Hepatocyte (in vitro differentiated cells): Measurements from ENCODE around the gene MAGI2. TPM values are rescaled to one million over a fixed set of nuclear protein-coding genes. Genes with fewer than 3 reads are reported as not detected.

Experiments
- DNase-seq: peaks from one replicate; pipeline ENCODE4 v3.0.0-alpha.2; 2016; ENCODE audit warnings: low spot score
- H2AFZ ChIP-seq: fragments of 200-600 bp; sonication (generic); 2 replicates; pipeline ENCODE4 v1.6.0; 2016; ENCODE audit warnings: antibody characterized with exemption, mild to moderate bottlenecking
- H3K27ac ChIP-seq: fragments of 200-600 bp; sonication (generic); 2 replicates; pipeline ENCODE4 v1.5.1; 2016; ENCODE audit warnings: mild to moderate bottlenecking
- H3K27me3 ChIP-seq: fragments of 200-600 bp; sonication (generic); 2 replicates; pipeline ENCODE4 v1.6.1; 2016
- H3K36me3 ChIP-seq: fragments of 200-600 bp; sonication (generic); replicated peaks from 2 replicates; pipeline ENCODE4 v1.5.1; 2016; ENCODE audit warnings: low read depth; ENCODE audit not compliant: insufficient read depth
- H3K4me1 ChIP-seq: fragments of 200-600 bp; sonication (generic); 2 replicates; pipeline ENCODE4 v1.5.1; 2016; ENCODE audit warnings: mild to moderate bottlenecking, moderate library complexity; ENCODE audit not compliant: insufficient read depth
- H3K4me2 ChIP-seq: fragments of 200-600 bp; sonication (generic); 2 replicates; pipeline ENCODE4 v1.6.0; 2016
- H3K4me3 ChIP-seq: fragments of 200-600 bp; sonication (generic); 2 replicates; pipeline ENCODE4 v1.5.1; 2016; ENCODE audit warnings: mild to moderate bottlenecking
- H3K79me2 ChIP-seq: fragments of 200-600 bp; sonication (generic); 2 replicates; pipeline ENCODE4 v1.6.0; 2017; ENCODE audit warnings: mild to moderate bottlenecking
- H3K9me2 ChIP-seq: fragments of 200-600 bp; sonication (generic); replicated peaks from 2 replicates; pipeline ENCODE4 v1.6.0; 2017; ENCODE audit warnings: mild to moderate bottlenecking; ENCODE audit not compliant: insufficient read depth
- H3K9me3 ChIP-seq: fragments of 200-600 bp; sonication (generic); 2 replicates; pipeline ENCODE4 v1.5.1; 2016; ENCODE audit warnings: low read depth, mild to moderate bottlenecking
- H4K20me1 ChIP-seq: fragments of 200-600 bp; sonication (generic); 2 replicates; pipeline ENCODE4 v1.6.0; 2016; ENCODE audit warnings: mild to moderate bottlenecking; ENCODE audit not compliant: insufficient read depth, poor library complexity, severe bottlenecking
- CTCF ChIP-seq: fragments of 200-600 bp; sonication (generic); IDR thresholded peaks from 2 replicates; pipeline ENCODE4 v1.5.1; 2016; ENCODE audit warnings: antibody characterized with exemption, mild to moderate bottlenecking; ENCODE audit not compliant: poor library complexity
- EZH2 ChIP-seq: fragments of 200-600 bp; sonication (generic); IDR thresholded peaks from 2 replicates; pipeline ENCODE4 v1.6.1; 2016; ENCODE audit warnings: antibody characterized with exemption, mild to moderate bottlenecking, borderline replicate concordance
- EZH2phosphoT487 ChIP-seq: fragments of 200-600 bp; sonication (generic); IDR thresholded peaks from one replicate; pipeline ENCODE4 v1.6.1; 2018; ENCODE audit warnings: antibody characterized with exemption, mild to moderate bottlenecking, low read depth, moderate library complexity; ENCODE audit not compliant: unreplicated experiment, severe bottlenecking
- WGBS: methylation state at CpG from one replicate; pipeline ENCODE4 v1.1.6; 2016; ENCODE audit warnings: low lambda C conversion rate; ENCODE audit errors: missing lambda C conversion rate; 5-methylcytosine and 5-hydroxymethylcytosine counted together
- polyA plus RNA-seq: library from polyadenylated mRNA; unstranded; fragments of >200 nt; fragmentation: Nextera tagmentation; extraction: Ambion mirVana; gene quantifications from 2 replicates; pipeline ENCODE4 v1.2.1, GENCODE V29; 2016
- total RNA-seq: library from RNA; depleted of rRNA; stranded (reverse); fragments of >200 nt; gene quantifications from 2 replicates; pipeline ENCODE4 v1.2.3, GENCODE V29; 2014

Gene MAGI2
- total and polyA plus RNA-seq, 2 experiments from 2014 or later = 3.1 to 6.7 TPM

GRCh38 chr7:78071491-78072200 lies 1381.8 kb downstream of the MAGI2 start:
- H3K9me2 ChIP-seq = no peaks in the 10 kb centered on the region
- TF ChIP-seq EZH2phosphoT487 (no peak), CTCF (no peak), EZH2 (no peak)
- WGBS = 81% methylated on average over 13 of the region's 13 CpGs

DNA sequence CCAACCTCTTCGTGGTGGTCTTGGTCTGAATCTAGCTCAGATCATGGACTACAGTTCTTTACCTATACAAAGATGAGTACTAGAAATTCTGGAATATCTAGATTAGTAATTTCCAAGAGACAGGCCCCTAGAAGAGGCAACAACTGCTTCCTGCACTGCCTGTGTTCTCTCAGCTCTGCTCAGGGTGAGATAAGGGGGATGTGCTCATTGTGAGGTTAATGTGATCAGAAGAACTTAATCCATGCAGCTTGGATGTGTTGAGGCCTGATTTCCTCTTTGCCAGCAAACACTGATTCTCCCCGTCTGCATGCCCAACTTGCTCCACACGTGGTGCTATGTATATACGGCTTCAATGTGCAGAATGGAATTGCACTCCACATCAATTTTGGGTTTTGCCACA lies 1386.9 kb downstream of the MAGI2 start:
- Histone ChIP-seq H3K27me3 (no peaks in the 10 kb centered on the region), H3K4me1 (no peaks in the 10 kb centered on the region), H3K9me3 (no peaks in the 10 kb centered on the region), H3K79me2 (no peaks in the 10 kb centered on the region), H3K36me3 (no peaks in the 10 kb centered on the region), H2AFZ (no peak overlapping the region), H4K20me1 (no peaks in the 10 kb centered on the region), H3K9me2 (no peaks in the 10 kb centered on the region), H3K4me3 (no peak overlapping the region), H3K27ac (no peak overlapping the region), H3K4me2 (no peak overlapping the region)
- WGBS = 57% methylated on average over 4 of the region's 4 CpGs
- TF ChIP-seq EZH2phosphoT487 = no peak
- no peak for TF ChIP-seq CTCF
- TF ChIP-seq EZH2 = no peak
- DNase-seq = no peak

More at GRCh38 chr7:78071491-78072200, 1381.8 kb downstream of the MAGI2 start:
- Histone ChIP-seq H3K4me3 (no peak overlapping the region), H4K20me1 (no peaks in the 10 kb centered on the region), H3K27ac (no peak overlapping the region), H3K9me3 (no peaks in the 10 kb centered on the region), H3K27me3 (no peaks in the 10 kb centered on the region), H3K79me2 (no peaks in the 10 kb centered on the region), H3K36me3 (no peaks in the 10 kb centered on the region), H3K4me2 (no peak overlapping the region), H3K4me1 (no peaks in the 10 kb centered on the region), H2AFZ (no peak overlapping the region)
- no peak for DNase-seq

- H3K9me3 ChIP-seq = no peaks in the 10 kb centered on the region
- no peak overlapping the region for H3K4me2 ChIP-seq
- H4K20me1 ChIP-seq = no peaks in the 10 kb centered on the region
- TF ChIP-seq CTCF (no peak), EZH2 (no peak), EZH2phosphoT487 (no peak)
- H3K27me3 ChIP-seq = no peaks in the 10 kb centered on the region
- H3K79me2 ChIP-seq = no peaks in the 10 kb centered on the region
- H3K4me3 ChIP-seq = no peak overlapping the region
- no peaks in the 10 kb centered on the region for H3K36me3 ChIP-seq
- no peak for DNase-seq
- H3K27ac ChIP-seq = no peak overlapping the region
- no peaks in the 10 kb centered on the region for H3K9me2 ChIP-seq
- no peak overlapping the region for H2AFZ ChIP-seq
- H3K4me1 ChIP-seq = no peaks in the 10 kb centered on the region
Observed at GRCh38 chr7:78063758-78064157, 1389.7 kb downstream of the MAGI2 start.

DNA sequence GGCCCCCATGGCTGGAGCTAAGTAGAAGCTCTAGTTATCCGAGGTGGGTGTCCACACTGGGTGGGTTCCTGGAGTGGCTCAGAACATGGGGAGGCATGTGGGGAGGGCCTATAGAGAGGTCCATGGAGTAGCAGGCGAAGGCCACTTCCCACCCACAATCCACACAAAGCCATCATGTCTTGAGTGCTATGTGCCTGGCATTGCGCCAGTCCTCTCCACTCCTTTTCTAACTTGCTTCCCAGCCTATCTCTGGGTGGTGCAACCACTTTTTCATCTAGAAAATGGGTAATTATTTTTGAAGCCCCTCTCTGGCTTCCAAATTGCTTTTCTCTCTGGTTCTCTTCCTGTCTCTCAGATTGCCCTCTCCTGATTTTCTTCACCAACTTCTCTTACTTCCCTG lies 1391.3 kb downstream of the MAGI2 start:
- no peaks in the 10 kb centered on the region for H3K9me3 ChIP-seq
- H3K9me2 ChIP-seq = no peaks in the 10 kb centered on the region
- no peaks in the 10 kb centered on the region for H4K20me1 ChIP-seq
- H2AFZ ChIP-seq = no peak overlapping the region
- H3K79me2 ChIP-seq = no peaks in the 10 kb centered on the region
- H3K4me1 ChIP-seq = no peaks in the 10 kb centered on the region
- H3K36me3 ChIP-seq = no peaks in the 10 kb centered on the region
- H3K27ac ChIP-seq = no peak overlapping the region
- H3K4me3 ChIP-seq = no peak overlapping the region
- 97% methylated on average over 3 of the region's 3 CpGs for WGBS
- DNase-seq = no peak
- TF ChIP-seq EZH2phosphoT487 = no peak
- no peak for TF ChIP-seq CTCF
- no peak for TF ChIP-seq EZH2
- no peak overlapping the region for H3K4me2 ChIP-seq
- no peaks in the 10 kb centered on the region for H3K27me3 ChIP-seq
